Parathyroid adenoma (tissue), 2 donors: Measurements from ENCODE around the gene HECW1.
"Not testable (repeated sequence)": the region's sequence is repeated elsewhere in the genome, so short reads cannot be mapped to it uniquely, and the experiment has no call there.

Experiments used
- H2AFZ ChIP-seq: fragments of 300-600 bp; sonication (generic); one replicate; pipeline ENCODE4 v1.7.0; 2017; ENCODE audit warnings: antibody characterized with exemption, mild to moderate bottlenecking
- H3K27ac ChIP-seq: fragments of 300-600 bp; sonication (generic); one replicate; pipeline ENCODE4 v1.7.0; 2017
- H3K27me3 ChIP-seq: fragments of 300-600 bp; sonication (generic); one replicate; pipeline ENCODE4 v1.7.0; 2017; ENCODE audit warnings: low read length; ENCODE audit not compliant: control insufficient read depth, insufficient read depth
- H3K36me3 ChIP-seq: fragments of 300-600 bp; sonication (generic); one replicate; pipeline ENCODE4 v1.7.0; 2017; ENCODE audit warnings: low read length; ENCODE audit not compliant: control insufficient read depth, insufficient read depth
- H3K4me1 ChIP-seq: fragments of 300-600 bp; sonication (generic); one replicate; pipeline ENCODE4 v1.7.0; 2017; ENCODE audit warnings: control low read depth
- H3K4me2 ChIP-seq: fragments of 300-600 bp; sonication (generic); one replicate; pipeline ENCODE4 v1.7.0; 2017; ENCODE audit warnings: low read length
- H3K4me3 ChIP-seq: fragments of 300-600 bp; sonication (generic); one replicate; pipeline ENCODE4 v1.7.0; 2017; ENCODE audit warnings: low read depth, low read length
- H3K79me2 ChIP-seq: fragments of 300-600 bp; sonication (generic); one replicate; pipeline ENCODE4 v1.7.0; 2017; ENCODE audit warnings: control low read depth
- H3K9ac ChIP-seq: fragments of 300-600 bp; sonication (generic); one replicate; pipeline ENCODE4 v1.7.0; 2017; ENCODE audit warnings: mild to moderate bottlenecking
- H3K9me3 ChIP-seq: fragments of 300-600 bp; sonication (generic); one replicate; pipeline ENCODE4 v1.7.0; 2017; ENCODE audit warnings: low read length; ENCODE audit not compliant: control insufficient read depth
- CTCF ChIP-seq: fragments of 300-600 bp; sonication (generic); IDR thresholded peaks from one replicate; pipeline ENCODE4 v1.7.0; 2017; ENCODE audit warnings: antibody characterized with exemption, mild to moderate bottlenecking
- donor health status: primary hyperparathyroidism.

HECW1 gene

GRCh38 chr7:43583424-43584194, 471.2 kb downstream of the HECW1 start:
- Histone ChIP-seq H3K36me3 (no peaks in the 10 kb centered on the region), H3K4me3 (peak overlapping the region; percentile 63), H3K4me2 (peak overlapping the region; percentile 85), H3K27me3 (no peaks in the 10 kb centered on the region), H3K79me2 (peaks cover 6% of the 10 kb centered on the region), H2AFZ (peak overlapping the region; percentile 85), H3K9me3 (no peaks in the 10 kb centered on the region), H3K4me1 (no peaks in the 10 kb centered on the region), H3K27ac (peak overlapping the region; percentile 62), H3K9ac (no peak overlapping the region)
- no peak for TF ChIP-seq CTCF

DNA sequence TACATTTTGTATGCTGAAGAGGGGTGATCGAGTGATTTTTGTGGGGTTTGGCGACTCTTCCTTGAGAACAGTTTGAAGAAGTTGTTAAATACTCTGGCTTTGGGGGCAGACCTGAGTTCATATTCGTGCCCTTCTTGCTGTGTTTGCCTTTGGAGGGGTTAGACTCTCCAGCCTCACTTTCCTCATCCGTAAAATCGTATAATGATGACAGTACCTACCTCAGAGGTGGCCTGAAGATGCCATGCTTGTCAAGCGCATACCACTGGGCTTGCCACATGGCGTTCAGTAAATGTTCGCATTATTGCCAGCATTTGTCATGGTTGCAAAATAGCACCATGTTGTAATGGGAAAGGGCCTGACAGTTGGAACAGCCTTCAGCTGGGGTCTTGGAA, 471.7 kb downstream of the HECW1 start:
- Histone ChIP-seq H3K4me3 (peak overlapping the region; percentile 63), H3K27me3 (no peaks in the 10 kb centered on the region), H3K79me2 (peaks cover 12% of the 10 kb centered on the region), H3K4me2 (peak overlapping the region; percentile 85), H3K4me1 (no peaks in the 10 kb centered on the region), H3K27ac (peak overlapping the region; percentile 62), H3K9ac (no peak overlapping the region), H2AFZ (peak overlapping the region; percentile 85), H3K36me3 (no peaks in the 10 kb centered on the region), H3K9me3 (no peaks in the 10 kb centered on the region)
- TF ChIP-seq CTCF, result no peak

DNA sequence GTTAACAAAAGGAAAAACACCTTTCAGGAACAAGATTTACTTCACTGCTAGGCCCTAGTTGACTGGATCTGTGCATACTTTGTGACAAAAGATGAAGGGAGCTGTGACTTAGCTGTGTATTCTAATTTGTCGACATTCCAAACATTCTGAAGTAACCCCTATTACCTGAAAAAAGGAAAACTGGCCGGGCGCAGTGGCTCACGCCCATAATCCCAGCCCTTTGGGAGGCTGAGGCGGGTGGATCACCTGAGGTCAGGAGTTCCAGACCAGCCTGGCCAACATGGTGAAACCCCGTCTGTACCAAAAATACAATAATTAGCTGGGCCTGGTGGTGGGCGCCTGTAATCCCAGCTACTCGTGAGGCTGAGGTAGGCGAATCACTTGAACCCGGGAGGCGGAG, 472.3 kb downstream of the HECW1 start:
- peaks cover 14% of the 10 kb centered on the region for H3K79me2 ChIP-seq
- not testable (repeated sequence) for H3K4me2 ChIP-seq, H3K27ac ChIP-seq, H3K4me1 ChIP-seq, H3K27me3 ChIP-seq, H3K9me3 ChIP-seq, H3K36me3 ChIP-seq, H3K9ac ChIP-seq, H2AFZ ChIP-seq, H3K4me3 ChIP-seq

GRCh38 chr7:43585562-43585961, 473.1 kb downstream of the HECW1 start:
- H3K4me1 ChIP-seq, result no peaks in the 10 kb centered on the region
- H3K4me2 ChIP-seq, result no peak overlapping the region
- no peak for TF ChIP-seq CTCF
- no peak overlapping the region for H3K27ac ChIP-seq
- no peaks in the 10 kb centered on the region for H3K27me3 ChIP-seq
- no peaks in the 10 kb centered on the region for H3K9me3 ChIP-seq
- H3K9ac ChIP-seq, result no peak overlapping the region
- H3K4me3 ChIP-seq, result no peak overlapping the region
- no peaks in the 10 kb centered on the region for H3K36me3 ChIP-seq
- H2AFZ ChIP-seq, result no peak overlapping the region
- H3K79me2 ChIP-seq, result peaks cover 14% of the 10 kb centered on the region

- Histone ChIP-seq H3K27me3 (no peaks in the 10 kb centered on the region), H3K36me3 (no peaks in the 10 kb centered on the region), H3K4me2 (no peak overlapping the region), H3K9me3 (no peaks in the 10 kb centered on the region), H3K27ac (no peak overlapping the region), H2AFZ (no peak overlapping the region), H3K79me2 (peaks cover 14% of the 10 kb centered on the region), H3K4me1 (no peaks in the 10 kb centered on the region), H3K4me3 (no peak overlapping the region), H3K9ac (no peak overlapping the region)
- no peak for TF ChIP-seq CTCF
These were observed 473.9 kb downstream of the HECW1 start for GRCh38 chr7:43586251-43586900.
